HG02840 (cell line): ENCODE measurements around the gene TBC1D22B.

ENCODE experiments used
- ATAC-seq: cut with Tn5 transposase; IDR thresholded peaks from one replicate; pipeline ENCODE4 v1.9.1; 2021; ENCODE audit warnings: mild to moderate bottlenecking, moderate library complexity, moderate number of reproducible peaks; ENCODE audit not compliant: unreplicated experiment, low FRiP score

Gene TBC1D22B

DNA sequence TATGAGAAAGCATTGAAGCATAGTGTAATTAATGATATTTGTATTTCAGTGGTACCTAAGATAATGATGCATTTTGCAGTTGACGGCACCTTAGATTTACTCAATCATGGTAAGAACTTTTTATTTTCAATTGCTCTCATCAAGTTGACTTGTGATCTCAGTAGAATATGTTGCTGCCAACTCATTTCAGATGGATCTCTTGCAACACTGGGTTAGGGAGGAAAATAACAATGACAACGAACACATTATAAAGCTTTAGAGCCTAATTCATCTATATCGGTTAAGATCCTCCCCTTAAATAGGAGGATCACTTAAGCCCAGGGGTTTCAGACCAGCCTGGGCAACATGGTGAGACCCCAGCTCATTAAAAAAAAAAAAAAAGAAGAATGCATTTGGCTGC, 18.0 kb upstream of the TBC1D22B start:
- ATAC-seq: no peak

DNA sequence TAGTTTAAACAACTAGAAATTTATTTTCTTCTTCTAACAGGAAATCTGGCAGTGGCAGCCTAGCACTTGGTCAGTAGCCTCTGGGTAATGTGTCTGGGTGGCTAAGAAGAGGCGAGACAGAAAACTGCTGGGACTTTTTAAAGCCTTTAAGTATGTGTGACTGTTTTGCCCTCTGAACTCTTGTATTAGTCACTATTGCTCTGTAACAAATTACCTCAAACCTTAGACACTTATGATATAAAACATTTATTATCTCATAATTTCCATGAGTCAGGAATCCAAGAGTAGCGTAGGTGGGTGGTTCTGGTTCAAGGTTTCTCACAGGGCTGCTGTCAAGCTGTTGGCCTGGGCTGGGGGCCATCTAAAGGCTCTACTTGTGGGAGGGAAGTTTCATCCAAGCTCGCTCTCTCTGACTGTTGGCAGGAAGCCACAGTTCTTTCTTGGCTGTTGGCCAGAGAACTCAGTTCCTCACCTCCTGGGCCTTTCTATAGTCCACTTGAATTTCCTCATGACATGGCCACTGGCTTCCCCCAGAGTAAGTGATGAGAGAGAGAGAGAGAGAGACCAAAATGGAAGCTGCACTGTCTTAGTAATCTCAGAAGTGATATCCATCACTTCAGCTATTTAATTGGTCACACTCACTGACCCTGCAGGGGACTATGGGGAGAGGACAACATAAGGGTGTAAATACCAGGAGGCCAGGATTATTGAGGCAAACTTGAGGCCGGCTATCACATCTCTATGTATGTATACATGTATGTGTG, 17.4 kb upstream of the TBC1D22B start:
- no peak for ATAC-seq

DNA sequence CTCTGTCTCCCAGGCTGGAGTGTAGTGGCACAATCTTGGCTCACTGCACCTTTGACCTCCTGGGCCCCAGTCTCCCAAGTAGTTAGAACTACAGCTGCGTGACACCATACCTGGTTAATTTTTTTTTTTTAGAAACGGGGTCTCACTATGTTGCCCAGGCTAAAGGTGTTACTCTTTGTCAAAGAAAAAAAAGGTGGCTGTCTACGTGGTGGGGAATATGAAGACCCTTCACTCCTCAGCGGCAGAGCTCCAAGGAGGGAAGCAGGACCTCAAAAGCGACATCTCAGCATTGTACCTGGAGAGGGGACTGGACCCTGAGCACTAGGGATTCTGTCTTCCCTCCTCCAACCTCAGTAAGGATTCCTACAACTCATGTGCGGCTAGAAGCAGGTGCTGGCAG, 16.4 kb upstream of the TBC1D22B start:
- no peak for ATAC-seq

DNA sequence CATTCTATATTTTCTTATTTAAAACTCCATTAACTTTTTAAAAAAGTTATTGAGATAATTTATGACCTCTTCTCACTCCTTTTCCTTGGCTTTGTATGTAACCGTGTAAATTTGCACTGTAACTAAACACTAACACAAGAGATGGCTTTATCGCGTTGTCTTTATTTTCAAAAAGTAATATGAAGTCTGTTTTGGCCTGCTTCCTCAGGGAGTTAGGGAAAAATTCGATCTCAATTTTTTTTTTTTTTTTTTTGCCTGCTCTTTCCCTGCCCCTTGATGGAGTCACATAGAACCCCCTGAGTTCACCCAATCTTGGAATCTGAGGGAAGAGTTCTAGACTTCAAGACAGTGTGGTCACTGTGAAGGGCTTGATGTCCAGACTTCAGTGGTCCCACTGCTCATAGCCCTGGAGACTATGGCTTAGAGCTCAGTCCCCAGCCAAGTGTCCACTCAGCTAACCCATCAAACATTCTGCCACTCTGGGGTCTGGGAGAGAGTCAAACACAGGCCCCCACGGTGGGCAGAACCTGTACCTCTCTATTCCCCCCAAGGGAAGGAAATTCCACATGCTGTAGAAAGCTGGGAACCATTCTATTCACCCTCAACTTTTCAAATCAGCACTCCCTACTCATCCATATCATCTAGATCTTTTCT, 15.7 kb upstream of the TBC1D22B start:
- no peak for ATAC-seq

DNA sequence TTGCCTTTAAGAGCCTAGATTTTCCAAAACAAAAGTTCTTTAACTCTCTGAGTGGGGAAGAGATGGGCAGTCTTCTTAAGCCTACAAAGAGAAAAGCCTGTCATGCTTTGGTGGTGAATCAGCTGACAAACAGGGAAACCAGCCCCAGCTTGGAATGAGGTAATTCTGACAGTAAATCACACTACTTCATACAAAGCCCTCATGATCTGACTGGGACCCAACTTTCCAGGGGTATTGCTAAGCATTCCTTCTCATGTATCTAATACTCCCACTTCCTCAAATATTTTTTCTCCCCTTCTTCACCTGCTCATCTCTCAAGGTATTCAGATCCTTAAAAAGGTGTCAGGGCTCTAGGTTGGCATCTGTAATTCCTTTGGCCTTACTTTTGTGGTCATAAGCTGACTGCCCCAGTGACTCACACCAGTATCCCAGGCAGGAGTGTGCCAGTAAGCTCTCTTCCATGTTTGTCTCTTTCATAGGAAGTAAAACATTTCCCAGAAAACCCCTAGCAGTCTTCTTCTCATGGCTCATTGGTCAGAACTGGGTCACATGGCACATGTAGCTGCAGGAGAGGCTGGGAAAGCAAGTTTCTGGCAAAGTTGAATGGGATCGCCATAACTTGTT, 15.0 kb upstream of the TBC1D22B start:
- ATAC-seq: no peak

DNA sequence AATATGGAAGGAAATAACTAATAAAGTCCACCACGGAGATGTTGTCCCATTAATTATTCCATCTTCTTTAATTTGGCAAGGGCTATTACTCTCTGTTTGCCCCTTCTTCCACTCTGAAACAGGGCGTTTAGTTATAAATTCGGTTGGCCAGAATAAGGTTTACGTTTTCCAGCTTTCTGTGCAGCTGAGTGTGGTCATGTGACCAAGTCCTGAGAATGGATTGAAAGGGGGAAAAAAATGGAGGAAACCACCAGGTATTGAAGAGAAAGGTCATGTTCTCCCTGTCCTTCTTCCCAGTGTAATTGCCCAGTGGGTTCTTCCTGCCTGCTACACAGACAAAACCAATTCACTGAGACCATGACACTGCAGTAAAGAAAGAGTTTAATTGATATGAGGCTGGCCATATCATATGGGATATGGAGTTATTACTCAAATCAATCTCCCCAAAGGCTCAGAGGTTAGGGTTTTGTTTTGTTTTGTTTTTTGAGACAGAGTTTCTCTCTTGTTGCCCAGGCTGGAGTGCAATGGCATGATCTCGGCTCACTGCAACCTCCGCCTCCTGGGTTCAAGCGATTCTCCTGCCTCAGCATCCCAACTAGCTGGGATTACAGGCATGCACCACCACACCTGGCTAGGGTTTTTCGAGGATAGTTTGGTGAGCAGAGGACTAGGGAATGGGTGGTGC, 14.3 kb upstream of the TBC1D22B start:
- ATAC-seq: no peak

DNA sequence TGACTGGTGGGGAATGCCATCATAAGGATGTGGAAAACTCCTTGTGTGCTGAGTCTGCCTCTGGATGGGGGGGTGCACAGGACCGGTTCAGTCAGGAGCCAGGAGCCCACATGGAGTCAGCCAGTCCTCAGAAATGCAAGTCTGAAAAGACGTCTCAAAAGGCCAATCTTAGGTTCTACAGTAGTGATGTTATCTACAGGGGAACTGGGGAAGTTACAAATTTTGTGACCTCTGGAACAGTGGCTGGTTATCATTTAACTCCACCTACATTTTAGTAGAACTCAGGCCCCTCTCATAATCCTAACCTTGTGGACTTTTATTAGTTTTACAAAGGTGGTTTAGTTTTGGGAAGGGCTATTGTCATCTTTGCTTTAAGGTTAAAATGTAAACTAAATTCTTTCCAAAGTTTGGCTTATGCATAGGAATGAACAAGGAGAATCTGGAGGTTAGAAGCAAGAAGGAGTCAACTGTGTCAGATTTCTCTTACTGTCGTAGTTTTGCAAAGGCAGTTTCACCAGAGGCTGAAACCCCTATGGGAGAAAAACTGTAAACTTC, 13.7 kb upstream of the TBC1D22B start:
- no peak for ATAC-seq

DNA sequence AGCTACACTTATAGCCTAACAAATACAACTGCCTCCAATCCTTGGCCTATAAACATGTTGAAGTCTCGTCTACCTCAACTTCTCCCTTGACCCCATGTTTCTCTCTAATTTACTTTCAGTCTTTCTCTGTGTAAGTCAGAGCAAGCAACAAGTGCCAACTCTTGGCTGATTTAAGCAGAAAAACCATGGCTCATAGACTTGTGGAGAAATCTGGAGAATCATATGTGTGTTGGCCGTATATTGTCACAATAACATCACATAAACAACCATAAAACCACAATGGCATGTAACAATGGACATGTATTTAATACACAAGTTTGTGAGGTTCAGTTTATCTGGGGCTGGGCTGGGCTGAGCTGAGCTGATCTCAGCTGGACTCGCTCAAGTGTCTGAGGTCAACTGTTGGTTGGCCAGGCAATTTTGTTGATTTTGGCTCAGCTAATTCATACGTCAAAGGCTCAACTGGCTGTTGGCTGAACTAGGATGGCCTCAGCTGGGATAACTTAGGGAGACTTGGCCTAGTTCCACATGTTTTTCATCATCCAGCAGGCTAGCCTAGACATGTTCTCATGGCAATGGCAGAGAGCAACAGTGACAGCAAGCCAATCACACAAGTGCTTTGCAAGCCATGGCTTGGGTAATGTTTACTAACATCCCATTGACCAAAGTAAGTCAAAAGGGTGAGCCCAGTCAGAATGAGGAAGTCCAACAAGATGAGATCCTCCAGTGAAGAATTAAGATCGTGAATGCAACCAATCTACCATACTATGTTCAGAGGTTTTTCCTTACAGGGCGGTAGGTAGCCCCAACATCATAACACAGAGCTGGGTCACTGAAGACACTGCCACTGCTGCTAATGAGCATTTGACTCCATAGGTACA, 12.9 kb upstream of the TBC1D22B start:
- ATAC-seq: no peak

DNA sequence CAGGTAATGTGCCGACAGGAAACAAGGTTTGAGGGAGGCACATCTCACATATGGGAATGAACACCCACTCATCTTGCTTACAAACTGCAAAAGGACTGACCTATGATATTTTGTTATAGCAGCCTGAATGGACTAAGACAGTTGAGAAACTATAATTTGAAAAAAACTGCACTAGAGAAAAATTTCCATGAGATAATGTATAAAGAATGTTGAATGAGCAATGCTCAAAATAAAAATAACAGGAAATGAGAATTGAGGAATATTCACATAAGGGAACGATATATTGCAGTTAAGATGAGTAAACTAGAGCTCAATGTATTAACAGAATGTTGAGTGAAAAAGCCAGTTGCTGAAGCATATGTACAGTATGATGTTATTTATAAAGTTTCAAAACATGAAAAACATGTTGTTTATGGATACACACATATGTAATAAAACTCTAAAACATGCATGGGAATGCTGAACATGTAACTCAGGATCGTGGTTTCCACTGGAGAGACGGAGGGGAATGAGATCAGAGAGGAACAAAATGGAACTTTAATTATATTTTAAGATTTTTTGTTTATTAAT, 6.3 kb upstream of the TBC1D22B start:
- no peak for ATAC-seq

DNA sequence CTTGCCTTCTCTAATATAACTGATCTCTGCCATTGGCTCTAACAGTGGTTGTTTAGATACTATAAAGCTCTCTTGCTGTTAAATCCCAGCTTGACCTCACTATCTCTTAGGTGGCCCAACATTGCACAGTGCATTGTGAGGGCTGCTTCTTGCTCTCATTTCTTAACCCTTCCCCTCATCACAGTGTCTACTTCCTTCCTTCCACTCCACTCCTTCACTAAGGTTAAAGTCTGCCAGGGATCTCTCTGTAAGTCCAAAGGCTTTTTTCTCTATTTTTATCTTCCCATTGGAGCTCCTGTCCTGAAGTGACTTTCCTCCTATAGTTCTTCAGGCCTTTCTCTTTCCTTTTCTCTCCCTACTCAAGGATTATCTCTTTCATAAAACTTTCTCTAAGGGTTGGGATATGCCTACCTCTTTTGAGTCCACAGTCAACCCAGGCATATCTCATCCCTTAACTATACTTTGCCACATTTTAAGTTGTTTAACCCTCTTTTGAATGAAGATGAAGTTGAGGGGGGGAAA, 4.0 kb upstream of the TBC1D22B start:
- ATAC-seq: no peak

DNA sequence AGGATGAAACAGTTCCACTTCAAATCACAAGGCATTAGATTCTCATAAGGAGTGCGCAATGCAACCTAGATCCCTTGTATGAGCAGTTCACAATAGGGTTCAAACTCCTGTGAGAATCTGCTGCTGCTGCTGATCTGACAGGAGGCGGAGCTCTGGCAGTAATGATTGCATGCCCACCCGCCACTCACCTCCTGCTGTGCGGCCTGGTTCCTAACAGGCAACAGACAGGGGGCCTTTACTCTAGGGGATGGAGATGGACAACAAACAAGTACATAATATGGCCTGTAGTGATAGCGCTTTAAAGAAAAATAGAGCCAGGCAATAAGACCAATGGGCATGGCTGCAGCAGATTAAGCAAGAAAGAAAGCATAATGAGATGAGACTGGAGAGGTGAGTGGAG, 2.7 kb upstream of the TBC1D22B start:
- ATAC-seq: no peak

DNA sequence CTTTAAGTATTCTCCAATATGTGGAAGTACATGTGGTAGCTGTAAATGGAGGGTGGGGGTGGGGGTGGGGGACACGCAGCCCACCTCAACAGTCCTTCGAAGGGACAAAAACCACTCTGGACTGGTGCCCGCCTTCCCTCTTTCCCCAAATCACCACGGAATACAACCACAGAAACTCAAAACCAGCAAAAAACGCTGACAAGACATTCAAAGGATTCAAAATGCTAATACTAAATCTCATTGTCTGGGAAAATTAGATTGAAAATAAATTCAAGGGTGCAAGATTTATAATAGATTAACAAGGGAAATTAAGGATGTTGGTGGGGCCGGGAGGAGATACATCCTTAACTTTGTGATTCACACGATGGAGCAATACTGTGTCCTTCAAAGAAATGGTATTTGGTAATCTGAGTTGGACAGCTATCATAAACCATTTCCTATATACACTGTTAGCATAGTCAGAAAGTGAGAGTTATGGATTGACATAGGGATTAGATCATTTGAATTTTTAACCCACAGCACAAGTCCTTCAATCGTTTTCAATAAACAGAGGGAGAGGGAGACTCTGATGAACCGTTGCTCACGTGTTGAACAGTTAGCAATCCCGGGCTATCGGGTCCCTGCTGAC, 766 bp upstream of the TBC1D22B start:
- no peak for ATAC-seq

DNA sequence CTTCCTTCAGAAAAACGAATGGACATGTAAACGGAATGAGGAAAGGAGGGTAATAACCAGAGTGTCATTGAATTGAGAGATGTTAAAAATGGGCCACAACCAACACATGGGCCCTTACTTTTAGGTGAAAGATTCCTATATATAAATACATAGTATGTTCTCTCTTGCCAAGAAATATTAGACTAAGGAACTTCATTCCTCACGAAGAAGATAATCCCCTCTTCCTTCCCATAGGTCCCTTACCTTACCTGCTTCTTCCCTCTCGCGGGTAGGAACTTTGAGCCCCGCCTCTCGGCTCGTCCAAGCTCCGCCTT, 295 bp upstream of the TBC1D22B start:
- no peak for ATAC-seq

DNA sequence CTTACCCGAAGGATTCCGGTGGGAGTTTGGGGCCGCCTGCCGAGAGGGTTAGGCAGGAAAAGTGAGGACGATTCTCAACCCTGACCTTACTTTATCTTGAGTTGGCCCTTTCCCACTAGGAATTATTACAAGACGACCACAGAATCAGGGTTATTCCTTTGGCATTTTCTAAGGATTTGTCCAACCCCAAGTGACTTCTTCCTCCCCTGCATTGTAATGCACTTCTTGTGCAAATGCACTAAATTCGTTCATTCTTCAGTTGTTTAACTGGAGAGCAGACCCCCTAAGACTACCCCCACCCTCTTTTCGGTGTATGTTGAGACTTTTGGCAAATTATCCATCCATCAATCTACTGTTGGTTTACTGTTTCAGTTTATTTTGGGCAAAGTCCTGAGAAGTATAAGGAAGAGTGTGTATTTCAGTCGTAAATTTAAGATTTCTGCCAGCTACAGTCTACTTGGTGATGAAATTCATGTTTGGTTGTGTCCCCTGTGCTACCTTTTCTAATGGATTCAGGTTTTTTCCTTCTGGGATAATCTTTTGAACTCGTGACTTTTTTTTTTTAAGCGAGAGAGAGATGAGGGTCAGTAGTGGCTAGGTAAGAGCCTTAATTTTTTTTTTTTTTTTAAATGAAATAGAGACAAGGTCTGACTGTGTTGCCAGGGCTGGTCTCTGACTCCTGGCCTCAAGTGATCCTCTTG, 983 bp downstream of the TBC1D22B start:
- ATAC-seq: no peak

DNA sequence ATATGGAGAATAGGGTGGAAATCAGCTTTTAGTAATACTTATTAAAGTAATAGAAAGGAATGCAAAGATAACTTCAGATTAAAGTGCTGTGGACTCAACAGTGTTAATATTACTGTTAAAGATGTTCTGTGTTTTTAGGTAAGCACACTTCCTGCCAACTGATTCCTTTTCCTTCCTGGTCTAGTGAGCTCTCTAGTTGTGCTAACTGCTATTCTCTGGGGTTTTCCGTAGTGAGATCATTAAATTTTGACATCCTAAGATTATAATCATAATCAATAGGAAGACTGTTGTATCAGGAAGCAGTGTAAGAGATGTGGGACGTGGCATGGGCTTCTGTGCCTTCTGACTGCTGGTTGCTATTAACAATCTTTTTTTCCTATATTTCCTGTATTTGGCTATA, 1.6 kb downstream of the TBC1D22B start:
- no peak for ATAC-seq

DNA sequence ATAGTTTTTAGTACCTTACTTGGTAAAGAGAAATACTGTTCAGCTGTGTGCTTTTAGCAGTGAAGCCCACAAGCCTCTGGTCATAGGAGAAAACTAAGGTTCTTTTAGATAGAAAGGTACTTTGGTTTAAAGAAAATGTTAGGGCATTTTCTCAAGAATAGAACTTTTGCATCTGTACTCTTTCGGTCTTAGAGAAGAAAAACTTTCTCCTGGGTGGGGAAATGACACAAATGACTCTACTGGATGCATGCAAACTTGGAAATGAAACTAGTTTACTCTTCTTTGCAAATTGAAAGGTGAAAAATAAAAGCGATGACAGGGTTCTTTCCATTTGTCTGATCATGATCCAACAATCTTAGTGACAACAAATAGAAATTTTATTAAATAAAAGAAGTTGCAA, 2.5 kb downstream of the TBC1D22B start:
- ATAC-seq: no peak

DNA sequence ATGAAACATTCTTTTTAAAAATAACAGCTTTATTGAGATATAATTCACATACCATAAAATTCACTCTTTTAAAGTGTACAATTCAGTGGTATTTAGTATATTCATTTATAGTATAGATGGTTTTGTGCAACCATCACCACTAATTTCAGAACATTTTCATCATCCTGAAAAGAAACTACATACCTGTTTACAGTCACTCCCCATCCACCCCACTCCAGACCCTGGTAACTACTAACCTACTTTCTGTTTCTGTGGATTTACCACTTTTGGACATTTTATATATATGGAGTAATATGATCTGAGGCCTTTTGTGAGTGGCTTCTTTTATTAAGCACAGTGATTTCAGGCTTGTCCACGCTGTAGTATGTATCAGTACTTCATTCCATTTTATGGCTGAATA, 2.9 kb downstream of the TBC1D22B start:
- ATAC-seq: no peak

DNA sequence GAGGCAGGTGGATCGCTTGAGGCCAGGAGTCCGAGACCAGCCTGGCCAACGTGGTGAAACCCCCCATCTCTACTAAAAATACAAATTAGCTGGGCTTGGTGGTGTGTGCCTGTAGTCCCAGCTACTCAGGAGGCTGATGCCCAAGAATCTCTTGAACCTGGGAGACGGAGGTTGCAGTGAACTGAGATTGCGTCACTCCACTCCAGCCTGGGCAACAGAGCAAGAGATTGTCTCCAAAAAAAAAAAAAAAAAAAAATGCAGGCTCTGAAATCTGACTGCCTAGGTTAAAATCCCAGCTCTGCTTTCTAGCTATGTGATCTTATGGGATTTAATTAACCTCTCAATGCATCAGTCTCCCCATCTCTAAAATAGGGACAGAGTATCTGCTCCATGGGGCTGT, 3.6 kb downstream of the TBC1D22B start:
- no peak for ATAC-seq
